Calu3 (cell line): ENCODE data around the gene ZDHHC24. TPM values are rescaled to one million over a fixed set of nuclear protein-coding genes. Genes with fewer than 3 reads are reported as not detected.

ENCODE experiments used
- BruUV-seq: library from RNA; stranded (reverse); fragments of 400-500 nt; replicated peaks from 2 replicates; lab custom pipeline; 2021; lab: Mats Ljungman, UMichigan
- CTCF ChIA-PET: fragments of 300-600 bp; sonication (Branson Sonifier 250); formaldehyde crosslinking; loops from one replicate; lab custom pipeline; 2022; ENCODE audit warnings: antibody characterized with exemption; lab: Charles Lee
- DNase-seq: peaks from one replicate; pipeline ENCODE4 v3.0.0; 2022
- H3K27ac Mint-ChIP-seq: one replicate; pipeline ENCODE4 v1.8.0; 2022; ENCODE audit warnings: mixed read lengths; ENCODE audit not compliant: unreplicated experiment
- H3K27me3 Mint-ChIP-seq: one replicate; pipeline ENCODE4 v1.8.0; 2022; ENCODE audit warnings: mixed read lengths; ENCODE audit not compliant: unreplicated experiment
- H3K36me3 Mint-ChIP-seq: one replicate; pipeline ENCODE4 v1.8.0; 2022; ENCODE audit warnings: mild to moderate bottlenecking, moderate library complexity, mixed read lengths; ENCODE audit not compliant: insufficient read depth, unreplicated experiment
- H3K4me1 Mint-ChIP-seq: one replicate; pipeline ENCODE4 v1.8.0; 2022; ENCODE audit warnings: mild to moderate bottlenecking, low read depth, mixed read lengths; ENCODE audit not compliant: unreplicated experiment
- H3K4me3 Mint-ChIP-seq: one replicate; pipeline ENCODE4 v1.8.0; 2022; ENCODE audit warnings: mild to moderate bottlenecking, low read depth, moderate library complexity, mixed read lengths; ENCODE audit not compliant: unreplicated experiment
- H3K9me3 Mint-ChIP-seq: one replicate; pipeline ENCODE4 v1.8.0; 2022; ENCODE audit warnings: low read depth, mixed read lengths; ENCODE audit not compliant: unreplicated experiment
- CTCF ChIP-seq: fragments of 200-600 bp; IDR thresholded peaks from one replicate; pipeline ENCODE4 v1.8.0; 2022; ENCODE audit warnings: antibody characterized with exemption; ENCODE audit not compliant: unreplicated experiment
- intact Hi-C: fragments of 100-400 bp; cut with micrococcal nuclease; formaldehyde crosslinking; loops from one replicate; pipeline ENCODE4 v1.10.0; 2022; ENCODE audit not compliant: unreplicated experiment
- total RNA-seq: library from RNA; stranded (reverse); gene quantifications from 2 replicates; pipeline ENCODE4 v1.2.3, GENCODE V29; 2022

The ZDHHC24 gene
- total RNA-seq, 1 experiment from 2014 or later = 15.1 TPM

DNA sequence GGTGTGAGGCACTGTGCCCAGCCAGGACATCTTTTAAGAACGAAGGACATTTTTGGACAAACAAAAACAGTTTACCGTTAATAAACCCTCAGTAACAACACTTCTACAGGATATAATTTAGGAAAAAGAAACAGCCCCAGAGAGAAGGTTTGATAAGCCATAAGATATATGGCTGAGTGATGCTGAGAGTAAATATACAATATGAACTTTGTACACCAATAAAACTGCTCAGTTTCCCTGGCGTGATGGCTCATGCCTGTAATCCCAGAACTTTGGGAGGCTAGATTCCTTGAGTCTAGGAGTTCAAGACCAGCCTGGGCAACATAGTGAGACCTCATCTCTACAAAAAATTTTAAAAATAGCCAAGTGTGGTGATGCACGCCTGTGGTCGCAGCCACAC, 47.3 kb downstream of the ZDHHC24 start:
- no TSS peak for BruUV-seq
- no peaks in the 10 kb centered on the region for H3K27me3 Mint-ChIP-seq
- no peak for TF ChIP-seq CTCF
- intact Hi-C loops = no loop called here
- no peak overlapping the region for H3K27ac Mint-ChIP-seq
- H3K4me1 Mint-ChIP-seq = no peaks in the 10 kb centered on the region
- no peak overlapping the region for H3K4me3 Mint-ChIP-seq
- no peak for DNase-seq
- no peaks in the 10 kb centered on the region for H3K9me3 Mint-ChIP-seq
- CTCF ChIA-PET = no interaction called here
- peaks cover 29% of the 10 kb centered on the region for H3K36me3 Mint-ChIP-seq

DNA sequence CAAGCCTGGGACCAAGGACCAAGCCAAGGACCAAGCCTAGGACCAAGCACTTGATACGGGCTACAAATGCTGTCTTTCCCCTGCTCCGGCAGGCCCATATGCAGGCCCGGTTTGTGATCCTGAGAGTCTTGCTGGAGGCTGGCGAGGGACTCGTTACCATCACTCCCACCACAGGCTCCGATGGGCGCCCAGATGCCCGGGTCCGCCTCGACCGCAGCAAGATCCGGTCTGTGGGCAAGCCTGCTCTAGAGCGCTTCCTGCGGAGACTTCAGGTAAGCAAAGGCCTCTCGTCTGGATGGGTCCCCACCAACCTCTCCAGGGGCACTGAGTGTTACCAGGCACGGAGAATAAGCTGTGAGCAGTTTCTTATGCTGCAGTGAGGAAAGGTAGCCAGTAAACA, 48.6 kb downstream of the ZDHHC24 start:
- BruUV-seq = no TSS peak
- peaks cover 35% of the 10 kb centered on the region for H3K36me3 Mint-ChIP-seq
- H3K27me3 Mint-ChIP-seq = no peaks in the 10 kb centered on the region
- H3K4me1 Mint-ChIP-seq = no peaks in the 10 kb centered on the region
- CTCF ChIA-PET = no interaction called here
- no peak for DNase-seq
- TF ChIP-seq CTCF = no peak
- intact Hi-C loops = no loop called here
- H3K4me3 Mint-ChIP-seq = no peak overlapping the region
- H3K9me3 Mint-ChIP-seq = no peaks in the 10 kb centered on the region
- no peak overlapping the region for H3K27ac Mint-ChIP-seq

DNA sequence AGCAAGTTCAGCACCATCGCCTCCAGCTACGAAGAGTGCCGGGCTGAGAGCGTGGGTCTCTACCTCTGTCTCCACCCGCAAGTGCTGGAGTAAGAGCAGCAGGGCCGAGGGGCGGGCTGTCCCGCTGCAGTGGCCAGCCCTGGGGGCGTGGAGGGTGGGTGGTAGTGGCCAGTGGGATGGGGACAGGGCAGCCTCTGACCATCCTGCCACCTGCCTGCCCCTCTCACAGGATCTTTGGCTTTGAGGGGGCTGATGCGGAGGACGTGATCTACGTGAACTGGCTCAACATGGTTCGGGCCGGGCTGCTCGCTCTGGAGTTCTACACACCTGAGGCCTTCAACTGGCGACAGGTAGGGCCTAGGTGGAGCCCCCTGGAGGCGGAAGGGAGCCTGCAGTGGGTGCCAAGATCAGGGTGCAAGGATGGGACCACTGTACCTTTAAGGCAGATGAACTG, 50.4 kb downstream of the ZDHHC24 start:
- TF ChIP-seq CTCF = no peak
- no TSS peak for BruUV-seq
- Mint-ChIP-seq H3K27ac (no peak overlapping the region), H3K4me1 (no peaks in the 10 kb centered on the region), H3K4me3 (no peak overlapping the region), H3K27me3 (no peaks in the 10 kb centered on the region), H3K9me3 (no peaks in the 10 kb centered on the region), H3K36me3 (peaks cover 37% of the 10 kb centered on the region)
- CTCF ChIA-PET = no interaction called here
- peak; percentile 15 for DNase-seq
- intact Hi-C loops = no loop called here

GRCh38 chr11:66494935-66495334, 50.9 kb downstream of the ZDHHC24 start:
- intact Hi-C loops = no loop called here
- Mint-ChIP-seq H3K4me3 (no peak overlapping the region), H3K4me1 (no peaks in the 10 kb centered on the region), H3K9me3 (no peaks in the 10 kb centered on the region), H3K27ac (no peak overlapping the region), H3K27me3 (no peaks in the 10 kb centered on the region), H3K36me3 (peaks cover 35% of the 10 kb centered on the region)
- no TSS peak for BruUV-seq
- CTCF ChIA-PET = interaction anchor here (0.6 kb wide), 2 partner anchors 21 to 703 kb away, joined by 3 read pairs; no protein-coding TSS in a partner anchor
- no peak for TF ChIP-seq CTCF
- no peak for DNase-seq
